A204.1 (cell line): Measurements from ENCODE around the gene FARP2.

Experiments
- FAIRE-seq: peaks from 2 replicates; lab custom pipeline; 2012; peaks lifted over from hg19 to GRCh38; lab: Jason Lieb, UNC

Gene FARP2

DNA sequence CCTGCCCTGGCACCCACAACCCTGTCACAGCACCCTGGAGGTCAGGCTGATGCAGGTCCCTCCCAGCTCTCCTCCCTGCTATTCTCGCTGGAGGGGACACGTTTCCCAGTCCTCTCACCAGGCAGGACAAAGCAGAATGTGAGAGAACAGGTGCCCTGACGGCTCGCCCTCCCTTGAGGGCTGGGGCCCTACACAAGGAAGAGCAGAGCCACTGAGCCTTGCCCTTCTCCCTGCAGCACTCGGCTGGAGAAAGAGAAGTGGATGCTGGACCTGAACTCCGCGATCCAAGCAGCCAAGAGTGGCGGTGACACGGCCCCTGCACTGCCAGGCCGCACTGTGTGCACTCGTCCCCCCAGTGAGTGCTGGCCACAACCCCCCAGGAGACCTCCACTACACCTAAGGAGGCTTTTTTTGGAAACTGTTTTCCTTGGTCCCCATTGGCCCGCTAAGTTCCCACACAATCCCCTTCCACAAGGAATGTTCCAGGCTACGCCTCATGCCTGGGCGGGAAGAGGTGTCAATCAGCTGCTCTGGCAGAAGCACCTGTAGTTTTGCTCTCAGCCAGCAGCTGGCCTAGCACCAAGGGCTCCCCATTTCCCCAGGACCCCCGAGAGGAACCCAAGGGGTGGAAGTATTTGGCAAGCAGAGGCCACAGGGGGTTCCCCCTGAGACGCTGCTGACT lies 134.9 kb downstream of the FARP2 start:
- FAIRE-seq, result no peak

DNA sequence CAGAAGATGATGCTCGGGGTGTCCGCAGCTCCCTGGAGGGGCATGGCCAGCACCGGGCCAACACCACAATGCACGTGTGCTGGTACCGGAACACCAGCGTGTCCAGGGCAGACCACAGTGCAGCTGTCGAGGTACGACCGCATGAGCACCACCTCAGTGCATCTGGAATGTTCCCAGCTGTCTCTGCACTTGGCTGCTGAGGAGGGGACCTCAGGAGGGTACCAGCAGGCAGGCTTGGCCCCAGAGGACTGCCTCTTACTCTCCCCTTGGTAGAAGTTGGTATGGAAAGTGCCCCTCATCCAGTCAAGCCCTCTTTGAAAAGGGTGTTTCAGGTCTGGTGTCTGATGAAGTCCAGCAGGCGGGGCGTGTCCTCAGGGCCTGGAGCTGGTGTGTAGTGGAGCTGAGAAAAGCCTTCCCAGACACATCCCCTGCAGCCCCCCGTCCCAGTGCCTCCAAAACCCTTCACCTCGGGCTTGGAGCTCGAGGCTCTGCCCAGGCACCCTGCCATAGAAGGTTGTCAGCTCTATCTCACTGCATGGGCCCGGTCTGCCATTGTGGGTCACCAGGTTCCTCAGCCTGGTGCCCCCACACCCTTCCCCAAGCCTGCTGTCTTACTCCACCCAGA lies 135.6 kb downstream of the FARP2 start:
- FAIRE-seq, result no peak

DNA sequence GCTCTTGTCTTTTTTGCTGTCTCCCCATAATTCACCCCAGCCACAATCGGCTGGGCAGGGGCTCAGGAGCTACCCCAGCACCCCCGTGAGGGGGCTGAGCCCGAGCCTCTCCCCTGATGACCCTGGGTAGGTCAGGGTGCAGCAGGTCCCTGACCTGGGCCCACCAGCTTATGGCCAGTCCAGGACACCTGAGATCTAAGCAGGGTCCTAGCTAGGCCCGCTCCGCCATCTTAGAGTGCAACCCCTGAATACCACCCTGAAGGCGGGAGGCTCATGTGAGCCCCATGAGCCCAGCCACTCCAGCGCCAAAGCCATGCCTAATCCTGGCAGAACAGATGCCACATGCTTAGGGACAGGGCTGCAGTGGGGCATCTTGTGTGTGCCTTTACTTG lies 136.1 kb downstream of the FARP2 start:
- FAIRE-seq, result no peak

DNA sequence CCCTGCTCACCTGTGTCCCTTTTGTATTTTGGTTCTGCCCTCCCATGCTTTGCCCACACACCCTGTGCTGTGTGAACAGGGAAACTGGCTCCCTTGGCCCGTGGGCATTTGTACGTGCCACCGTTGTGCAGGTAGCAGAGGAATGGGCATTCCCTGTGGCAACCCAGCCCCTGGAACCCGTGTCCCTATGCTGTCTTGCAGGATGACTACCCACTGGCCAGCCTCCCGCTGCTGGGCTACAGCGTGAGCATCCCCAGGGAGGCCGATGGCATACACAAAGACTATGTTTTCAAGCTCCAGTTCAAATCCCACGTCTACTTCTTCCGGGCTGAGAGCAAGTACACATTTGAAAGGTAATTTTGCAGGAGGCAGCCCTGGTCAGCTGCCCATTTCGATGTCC lies 137.0 kb downstream of the FARP2 start:
- FAIRE-seq, result no peak

DNA sequence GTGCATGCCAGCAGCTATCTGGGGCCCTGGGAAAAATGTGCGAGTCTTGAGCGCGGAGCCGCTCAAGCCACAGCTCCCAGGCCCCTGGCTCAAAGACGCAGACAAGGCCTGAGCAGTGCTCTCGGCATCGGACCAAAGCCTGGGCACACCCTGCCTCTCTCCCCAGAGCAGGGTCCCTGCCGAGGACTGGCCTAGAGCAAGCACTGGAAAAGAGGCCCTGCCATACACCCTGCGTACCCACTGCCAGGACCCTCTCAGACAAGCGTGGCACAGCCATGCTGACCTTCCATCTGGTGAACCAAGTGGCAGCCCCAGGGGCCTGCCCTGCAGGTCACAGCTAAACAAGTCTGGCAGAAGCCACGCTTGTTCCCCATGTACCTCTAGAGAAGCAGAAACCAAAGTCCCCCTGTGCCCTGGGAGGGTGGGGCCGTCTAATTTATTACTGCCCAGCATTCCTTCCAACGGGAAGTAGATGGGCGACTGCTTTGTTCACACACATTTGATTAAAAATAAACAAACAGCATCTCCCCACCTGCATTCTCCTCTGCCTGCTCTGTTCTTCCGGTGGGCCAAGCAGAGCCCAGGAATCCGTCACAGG lies 138.3 kb downstream of the FARP2 start:
- no peak for FAIRE-seq

DNA sequence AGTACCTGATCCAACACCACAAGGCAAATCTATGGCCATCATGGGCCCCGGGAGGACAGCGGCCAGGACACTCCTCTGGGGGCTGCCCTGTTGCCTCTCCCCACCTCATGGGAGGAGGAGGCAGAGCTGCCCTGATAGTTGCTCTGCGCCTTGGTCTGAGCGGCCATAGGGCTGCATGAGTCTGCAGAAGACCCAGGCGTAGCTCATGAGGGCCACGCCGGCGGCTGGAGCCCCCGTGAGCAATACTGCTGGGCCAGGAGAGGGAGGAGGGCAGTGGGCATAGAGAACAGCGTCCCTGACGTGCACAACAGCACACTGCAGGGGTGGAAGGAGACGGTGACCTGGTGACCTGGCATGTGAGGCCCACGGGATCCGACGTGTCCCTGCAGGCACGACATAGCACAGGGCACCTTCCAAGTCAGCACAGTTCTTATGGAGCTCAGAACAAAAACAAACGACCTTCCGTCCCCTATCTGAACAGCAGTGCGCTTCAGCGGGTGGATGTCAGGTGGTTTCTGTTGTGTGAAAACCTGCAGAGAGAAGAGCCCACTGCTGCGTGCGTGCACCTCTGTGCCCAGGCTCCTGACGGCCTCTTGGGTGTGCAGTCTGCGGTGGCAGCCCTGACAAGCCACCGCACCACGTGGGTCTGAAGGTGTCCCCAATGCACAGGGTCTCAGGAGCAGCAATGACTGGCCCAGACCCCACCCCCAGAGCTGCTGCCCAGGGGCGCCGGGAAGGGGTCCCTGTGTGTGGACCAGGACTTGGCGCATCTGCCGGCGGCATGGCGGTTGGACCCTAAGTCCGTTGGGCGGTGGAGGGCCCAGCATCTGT lies 139.3 kb downstream of the FARP2 start:
- no peak for FAIRE-seq

DNA sequence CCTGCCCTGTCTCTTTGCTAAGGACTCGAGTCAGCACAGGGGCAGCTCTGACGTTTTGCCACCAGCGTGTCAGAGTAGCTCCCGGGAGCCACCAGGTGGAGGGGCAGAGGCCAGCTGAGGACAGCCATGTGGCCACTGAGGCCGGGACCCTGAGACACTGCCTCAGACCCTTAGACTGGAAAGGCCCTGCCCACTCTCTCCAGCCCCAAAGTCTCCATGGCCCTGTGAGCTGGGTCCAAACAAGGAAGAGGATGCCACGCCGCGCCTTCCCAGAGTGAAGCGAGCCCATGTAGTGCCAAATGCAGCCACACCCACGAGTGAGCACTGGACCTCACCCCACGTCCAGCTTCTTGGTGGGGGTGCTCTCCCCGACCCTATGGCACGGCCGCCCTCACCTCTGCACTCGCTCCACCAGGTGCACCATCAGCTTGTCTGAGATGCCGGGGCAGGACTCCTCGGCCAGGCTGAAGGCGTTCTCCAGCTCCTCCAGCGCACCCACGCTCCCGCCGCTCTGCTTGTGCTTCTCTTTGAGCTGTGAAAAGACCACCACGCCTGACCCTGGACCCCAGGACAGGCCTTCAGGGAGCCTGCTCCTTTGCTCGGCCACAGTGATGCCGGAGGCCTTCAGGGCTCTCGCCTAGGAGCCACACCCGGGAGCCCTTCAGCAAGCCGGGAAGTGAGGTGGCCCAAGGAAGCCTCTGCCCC lies 140.1 kb downstream of the FARP2 start:
- FAIRE-seq, result no peak

DNA sequence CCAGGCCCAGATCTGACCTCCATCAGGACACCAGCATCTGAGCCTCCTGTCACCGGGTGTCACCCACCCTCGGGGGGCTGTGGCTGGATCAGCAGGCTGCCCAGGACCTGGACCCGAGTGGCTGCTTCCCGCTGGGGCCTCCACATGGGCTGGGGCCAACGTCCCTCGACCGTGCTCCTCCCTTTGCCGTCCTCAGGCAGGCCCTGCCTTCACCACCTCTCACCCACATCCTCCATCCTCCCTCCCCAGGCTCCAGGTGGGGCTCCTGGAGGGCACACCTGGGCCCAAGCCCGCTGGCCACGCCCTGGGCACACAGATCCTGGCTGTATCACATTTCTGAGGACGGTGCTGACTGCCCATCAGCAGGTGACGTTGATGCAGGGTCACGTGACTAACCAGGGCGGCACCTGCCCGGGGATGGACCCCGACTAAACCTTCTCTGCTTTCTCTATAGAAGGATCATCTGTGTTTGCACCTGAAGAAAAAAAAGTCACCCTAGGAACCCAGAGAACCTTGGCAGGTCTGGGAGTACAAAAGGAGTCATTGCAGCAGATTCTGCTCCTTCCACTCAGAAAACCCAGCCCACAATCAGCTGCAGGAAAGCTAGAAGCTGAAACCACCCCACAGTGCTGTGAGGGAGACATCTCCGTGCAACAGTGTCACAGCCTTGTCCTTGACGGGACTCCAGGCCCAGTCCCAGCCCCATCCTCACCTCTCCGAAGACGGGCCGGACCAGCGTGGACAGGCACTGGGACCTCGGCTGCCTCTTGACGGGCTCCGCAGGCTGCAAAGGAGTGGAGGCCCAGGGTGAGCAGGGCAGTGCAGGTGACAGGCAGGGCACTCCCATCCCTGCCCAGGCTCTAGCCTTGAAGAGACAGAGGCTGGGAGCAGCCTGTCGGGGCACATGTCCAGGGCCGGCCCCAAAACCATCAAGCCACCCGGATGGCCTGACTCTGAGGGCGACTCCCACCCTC lies 141.1 kb downstream of the FARP2 start:
- FAIRE-seq, result no peak

DNA sequence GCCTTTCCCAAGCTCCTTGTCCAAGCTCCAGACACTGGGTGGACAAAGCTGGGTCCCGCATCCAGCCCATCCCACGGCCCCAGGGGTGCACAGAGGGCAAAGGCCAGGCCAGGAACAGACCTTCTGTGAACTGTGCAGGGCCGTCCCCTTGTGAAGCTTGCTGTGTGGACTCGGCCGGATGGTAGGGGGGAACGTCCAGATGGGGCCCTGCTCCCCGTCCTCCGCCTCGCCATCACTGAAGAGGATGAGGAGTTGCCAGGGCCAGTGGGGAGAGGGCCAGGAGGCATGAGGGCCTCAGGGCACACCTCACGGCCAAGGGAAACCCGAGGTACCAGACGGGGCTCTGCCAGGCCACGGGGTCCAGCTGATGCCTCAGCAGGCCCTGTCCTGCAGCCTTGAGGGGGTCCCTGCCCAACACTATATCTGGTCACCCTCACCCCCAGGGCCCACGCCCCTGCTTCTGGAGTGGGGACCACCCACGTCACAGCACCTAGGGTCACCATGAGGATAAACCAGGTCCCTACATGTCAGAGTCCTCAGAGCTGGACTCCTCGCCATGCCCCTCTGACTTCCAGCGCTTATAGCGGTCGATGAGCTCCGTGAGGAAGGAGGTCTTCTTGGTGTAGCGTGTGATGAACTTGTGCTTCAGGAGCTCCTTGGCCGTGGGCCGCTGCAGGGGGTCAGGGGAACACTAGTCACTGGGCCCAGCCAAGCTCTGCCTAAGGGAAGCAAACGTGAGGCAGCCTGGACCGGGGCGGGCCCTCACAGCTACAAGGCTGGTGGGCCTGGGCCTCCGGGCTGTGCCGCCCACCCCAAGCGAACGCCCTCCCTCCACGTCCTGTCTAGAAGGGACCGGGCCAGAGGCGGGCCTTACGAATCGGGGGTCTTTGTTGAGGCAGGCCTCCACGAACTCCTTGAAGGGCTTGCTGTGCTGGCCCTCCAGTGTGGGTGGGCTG lies 142.3 kb downstream of the FARP2 start:
- no peak for FAIRE-seq

DNA sequence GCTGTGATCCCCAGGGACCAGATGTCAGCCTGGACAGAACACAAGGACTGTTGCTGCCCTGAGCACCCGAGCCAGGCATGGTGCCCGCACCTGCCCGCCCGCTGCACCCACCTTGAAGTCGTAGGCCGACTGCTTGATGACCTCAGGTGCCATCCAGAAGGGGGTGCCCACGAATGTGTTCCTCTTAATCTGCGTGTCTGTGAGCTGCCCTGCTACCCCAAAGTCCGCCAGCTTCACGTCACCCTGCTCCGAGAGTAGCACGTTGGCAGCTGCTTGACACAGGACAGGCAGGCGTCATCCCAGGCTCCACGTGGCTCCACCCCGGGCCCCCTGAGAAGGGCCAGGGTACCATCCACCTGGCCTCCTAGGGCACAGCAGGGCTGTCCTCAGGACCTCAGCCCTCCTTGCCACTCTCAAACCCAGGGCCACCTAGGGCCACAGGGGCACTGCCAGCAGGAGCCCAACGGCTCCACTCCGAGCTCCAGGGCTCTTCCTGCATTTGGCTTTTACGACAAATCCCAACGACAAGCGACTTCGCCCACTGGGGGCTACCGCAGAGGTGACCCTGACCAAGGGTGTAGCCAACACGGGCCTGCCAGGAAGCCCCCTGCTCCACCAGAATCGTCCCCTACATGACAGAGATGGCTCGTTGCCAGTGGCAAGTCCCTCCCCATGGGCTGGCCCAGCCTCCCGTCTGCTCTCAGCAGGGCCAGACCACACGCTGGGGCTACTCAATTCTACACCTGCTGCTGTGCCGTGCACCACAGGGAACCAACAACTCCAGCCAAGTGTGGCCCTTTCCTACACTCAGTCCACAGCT lies 143.3 kb downstream of the FARP2 start:
- no peak for FAIRE-seq

DNA sequence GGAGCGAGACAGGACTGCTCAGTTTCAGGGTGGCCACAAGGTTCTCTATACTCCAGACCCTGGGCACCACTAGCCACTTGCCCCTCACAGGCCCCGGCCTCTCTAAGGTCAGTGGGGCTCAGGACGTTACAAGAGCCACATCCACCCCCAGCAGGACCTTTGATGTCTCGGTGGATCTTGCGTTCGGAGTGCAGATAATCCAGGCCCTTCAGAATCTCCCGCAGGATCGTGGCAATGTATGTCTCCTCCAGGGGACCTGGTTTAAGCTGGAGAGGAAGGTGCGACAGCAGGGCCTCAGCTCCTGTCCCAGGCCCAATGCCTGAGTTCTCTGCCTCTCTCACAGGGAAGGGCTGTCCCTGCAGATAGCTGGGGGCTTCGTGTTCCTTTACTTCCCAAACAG lies 143.9 kb downstream of the FARP2 start:
- no peak for FAIRE-seq

DNA sequence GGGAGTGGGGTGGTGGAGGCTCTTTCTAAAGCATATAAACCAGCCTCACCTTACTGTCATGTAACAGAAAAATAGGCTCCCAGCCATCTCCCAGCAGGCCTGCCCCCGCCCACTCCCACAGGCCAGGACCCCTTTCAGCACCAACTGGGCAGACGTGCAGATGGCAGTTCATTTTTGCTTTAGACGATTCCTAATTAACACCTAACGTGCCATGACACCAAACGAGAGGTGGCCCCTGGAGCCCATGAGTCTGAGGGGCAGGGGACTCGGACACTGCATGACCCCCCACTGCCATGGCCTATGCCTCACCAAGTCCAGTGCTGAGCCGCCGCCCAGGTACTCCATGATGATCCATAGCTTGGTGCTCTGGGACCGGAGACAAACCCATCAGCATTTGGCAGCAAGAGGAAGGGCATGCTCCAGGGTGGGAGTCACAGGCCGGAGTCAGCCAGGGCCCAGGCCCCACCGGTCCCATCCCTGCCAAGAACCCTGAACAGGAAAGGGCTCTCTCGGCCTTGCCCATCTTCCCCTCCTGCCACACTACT lies 144.4 kb downstream of the FARP2 start:
- FAIRE-seq, result no peak

DNA sequence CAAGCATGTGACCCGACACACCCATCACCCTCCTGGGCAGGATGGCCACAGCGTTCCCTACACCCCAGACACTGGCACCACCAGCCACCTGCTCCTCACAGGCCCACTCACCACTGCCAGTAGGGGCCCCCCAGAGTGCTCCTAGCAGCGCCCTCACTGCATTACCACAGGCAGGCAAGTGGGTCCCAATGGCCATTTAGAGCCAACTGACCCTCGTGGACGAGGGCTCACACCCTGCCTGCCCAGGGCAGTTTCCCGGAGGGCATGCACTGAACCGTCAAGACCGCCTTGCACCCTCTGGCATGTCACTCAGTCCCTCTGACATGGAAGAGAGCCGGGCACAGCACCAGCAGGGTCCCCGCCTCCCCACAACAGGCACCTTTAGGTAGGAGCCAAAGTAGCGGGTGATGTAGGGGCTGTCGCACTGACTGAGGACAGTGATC lies 145.0 kb downstream of the FARP2 start:
- no peak for FAIRE-seq

DNA sequence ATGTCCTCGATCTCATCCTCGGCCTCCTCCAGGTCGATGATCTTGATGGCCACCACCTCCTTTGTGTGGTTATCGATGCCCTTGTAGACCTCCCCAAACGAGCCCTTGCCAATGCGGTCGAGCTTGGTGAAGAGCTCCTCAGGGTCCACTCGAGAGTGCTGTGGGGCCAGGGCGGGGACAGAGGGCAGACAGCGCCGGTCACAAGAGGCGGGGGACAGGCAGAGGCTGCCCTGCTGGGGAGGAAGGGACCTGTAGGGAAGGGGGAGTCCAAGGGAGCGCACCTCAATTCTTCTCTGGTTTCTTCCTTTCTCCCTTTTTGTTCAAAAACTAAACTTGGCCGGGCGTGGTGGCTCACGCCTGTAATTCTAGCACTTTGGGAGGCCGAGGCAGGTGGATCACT lies 145.5 kb downstream of the FARP2 start:
- FAIRE-seq, result no peak

DNA sequence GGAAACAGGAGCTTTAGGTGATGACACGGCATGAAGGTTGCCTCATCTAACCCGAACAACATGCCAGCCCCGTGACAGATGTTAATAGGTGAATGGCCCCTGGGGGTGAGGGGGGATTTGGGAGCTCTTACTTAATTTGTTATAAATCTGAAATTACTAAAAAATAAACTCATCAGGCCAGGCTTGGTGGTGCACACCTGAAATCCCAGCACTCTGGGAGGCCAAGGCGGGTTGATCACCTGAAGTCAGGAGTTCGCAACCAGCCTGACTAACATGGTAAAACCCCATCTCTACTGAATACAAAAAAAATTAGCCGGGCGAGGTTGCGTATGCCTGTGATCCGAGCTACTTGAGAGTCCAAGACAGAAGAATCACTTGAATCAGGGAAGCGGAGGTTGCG lies 146.2 kb downstream of the FARP2 start:
- no peak for FAIRE-seq

DNA sequence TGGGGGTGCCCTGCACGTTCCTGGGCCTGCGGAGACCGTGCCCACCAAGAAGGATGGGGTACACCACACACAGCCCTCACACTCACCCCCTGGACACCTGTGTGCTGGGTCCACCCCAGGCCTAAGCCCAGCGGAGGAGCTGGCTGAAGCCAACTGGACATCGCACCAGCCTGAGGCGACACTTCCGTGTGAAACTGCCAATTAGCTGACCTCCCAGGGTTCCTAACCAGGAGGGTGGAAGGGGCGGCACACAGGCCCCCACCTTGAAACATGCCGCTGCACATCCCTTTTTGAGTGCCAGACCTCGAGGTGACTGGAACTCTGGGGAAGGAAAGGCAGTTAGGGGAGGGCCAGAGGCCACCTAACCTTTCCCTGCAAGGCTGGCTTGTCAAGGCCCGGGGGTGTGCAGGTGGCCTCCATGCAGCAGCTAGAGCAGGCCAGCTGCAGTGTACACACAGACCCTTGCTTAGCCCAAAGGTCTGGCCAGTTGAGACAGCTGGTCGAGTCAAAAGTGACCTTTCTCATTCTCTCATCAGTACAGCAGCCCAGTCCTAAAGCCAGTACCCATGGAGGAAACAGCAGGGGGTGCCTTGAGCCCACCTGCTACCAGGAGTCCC lies 147.8 kb downstream of the FARP2 start:
- no peak for FAIRE-seq

DNA sequence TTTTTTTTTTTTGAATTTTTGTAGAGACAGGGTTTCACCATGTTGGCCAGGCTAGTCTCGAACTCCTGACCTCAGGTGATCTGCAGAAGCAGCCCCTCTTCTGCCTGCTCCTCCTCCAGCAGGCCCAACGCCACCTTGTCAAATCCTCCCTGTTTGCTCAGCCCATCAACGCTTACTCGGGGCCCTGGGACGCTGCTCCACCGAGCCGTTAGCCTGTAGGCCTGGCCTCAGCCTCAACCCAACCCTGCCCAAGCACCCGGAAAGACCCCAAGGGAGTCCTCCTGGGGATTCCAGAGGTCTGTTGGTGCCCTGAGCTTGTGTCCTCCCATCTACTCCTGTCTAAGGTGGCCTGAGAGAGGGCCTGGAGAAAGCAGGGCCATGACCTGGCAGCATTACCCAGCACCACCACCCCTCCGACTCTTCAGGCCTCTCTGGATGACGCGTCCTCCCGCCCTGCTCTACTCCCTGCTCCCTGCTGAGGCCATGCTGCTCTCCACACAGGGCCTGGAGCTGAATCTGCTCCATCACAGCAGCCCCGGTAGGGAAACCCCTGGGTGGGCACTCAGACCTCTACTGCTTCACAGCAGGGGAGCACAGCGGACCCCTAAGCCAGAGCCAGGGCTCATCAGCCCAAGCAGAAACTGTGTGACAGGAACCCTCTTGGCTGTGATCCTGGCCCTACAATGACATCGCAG lies 149.1 kb downstream of the FARP2 start:
- no peak for FAIRE-seq

DNA sequence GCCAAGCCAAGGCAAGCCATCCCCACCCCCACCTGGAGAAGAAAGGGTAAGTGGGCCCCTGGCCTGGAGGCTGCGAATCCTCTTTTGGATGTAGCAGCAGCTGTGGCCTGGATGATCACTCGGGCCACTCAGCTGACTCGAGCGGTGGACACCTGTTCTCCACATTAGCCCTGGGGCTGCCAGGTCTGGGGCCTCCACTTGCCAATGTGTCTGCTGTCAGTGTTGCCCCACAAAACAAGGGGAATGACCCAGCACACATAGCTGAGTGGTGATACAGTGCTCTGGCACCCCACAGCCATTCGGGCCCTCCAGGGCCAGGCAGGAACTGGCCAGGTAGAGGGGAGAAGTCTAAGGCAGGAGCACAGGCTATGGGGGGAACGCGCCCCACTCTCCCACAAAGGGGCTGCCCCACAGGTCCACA lies 149.7 kb downstream of the FARP2 start:
- FAIRE-seq, result no peak
